Measurements from ENCODE around the gene NPIPB9. TPM values are rescaled to one million over a fixed set of nuclear protein-coding genes. Genes with fewer than 3 reads are reported as not detected.

NPIPB9 gene
- total RNA-seq, 1 donor from 2014 or later: 5.4 TPM

DNA sequence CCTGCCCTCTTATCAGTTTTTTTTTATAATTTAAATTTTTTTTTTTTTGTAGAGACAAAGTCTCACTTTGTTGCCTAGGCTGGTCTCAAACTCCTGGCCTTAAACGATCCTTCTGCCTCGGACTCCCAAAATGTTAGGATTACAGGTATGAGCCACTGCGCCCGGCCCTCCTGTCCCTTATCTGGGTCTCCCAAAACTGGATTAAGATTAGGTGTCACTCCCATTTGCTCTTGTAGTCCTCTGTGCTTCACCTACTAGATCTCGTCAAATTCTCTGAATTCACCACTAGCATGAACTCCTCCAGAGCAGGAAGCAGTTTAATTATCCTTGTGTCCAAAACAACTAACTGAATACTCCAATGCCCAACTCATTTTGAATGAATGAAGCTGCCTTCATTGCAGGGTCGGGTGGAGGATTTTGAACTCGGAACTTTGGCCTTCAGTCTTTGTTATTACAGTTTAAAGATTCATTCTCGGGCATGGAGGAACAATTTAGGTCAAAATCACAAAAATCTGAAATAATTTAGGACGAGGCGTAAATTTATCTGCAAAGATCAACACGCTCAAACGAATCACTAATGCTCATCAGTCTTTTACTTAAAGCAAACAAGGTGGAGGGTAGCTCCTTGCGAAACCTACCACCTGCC lies 70.4 kb downstream of the NPIPB9 start:
- intact Hi-C loops (cut with micrococcal nuclease): loop anchor here (1.0 kb wide), 1 partner anchor 128 kb away; the partner anchor contains the start of gene NFATC2IP

Other genes with a start within 250 kb of the NPIPB9 start
- gene IL27, start 245.0 kb upstream of the NPIPB9 start, total RNA-seq: not detected in 2 replicates
- not detected in 2 replicates for gene NUPR1, start 212.8 kb upstream of the NPIPB9 start, total RNA-seq
- 43.4 and 44.1 TPM in 2 replicates for gene SGF29, start 197.9 kb upstream of the NPIPB9 start, total RNA-seq
- gene SULT1A2, start 154.7 kb upstream of the NPIPB9 start, total RNA-seq: 0.30 and 0.45 TPM in 2 replicates
- gene SULT1A1, start 141.7 kb upstream of the NPIPB9 start, total RNA-seq: 7.4 and 10.0 TPM in 2 replicates
- 0.98 and 1.6 TPM in 2 replicates for gene NPIPB8, start 113.7 kb upstream of the NPIPB9 start, total RNA-seq
- 773 and 800 TPM in 2 replicates for gene EIF3C, start 40.3 kb upstream of the NPIPB9 start, total RNA-seq
- 264 and 277 TPM in 2 replicates for gene ATXN2L, start 71.2 kb downstream of the NPIPB9 start, total RNA-seq
- gene TUFM, start 94.6 kb downstream of the NPIPB9 start, total RNA-seq: 138 and 143 TPM in 2 replicates
- gene SH2B1, start 112.1 kb downstream of the NPIPB9 start, total RNA-seq: 53.8 and 55.1 TPM in 2 replicates
- gene ATP2A1, start 126.7 kb downstream of the NPIPB9 start, total RNA-seq: 1.6 and 2.2 TPM in 2 replicates
- gene RABEP2, start 173.5 kb downstream of the NPIPB9 start, total RNA-seq: 21.5 and 22.4 TPM in 2 replicates
- not detected in 2 replicates for gene CD19, start 180.2 kb downstream of the NPIPB9 start, total RNA-seq
- 127 TPM in 2 replicates for gene NFATC2IP, start 199.2 kb downstream of the NPIPB9 start, total RNA-seq
- gene SPNS1, start 223.0 kb downstream of the NPIPB9 start, total RNA-seq: 23.8 and 26.8 TPM in 2 replicates
- 373 and 384 TPM in 2 replicates for gene LAT, start 233.3 kb downstream of the NPIPB9 start, total RNA-seq

All from T-helper 2 cell treated with Interferon-gamma antibody and Interleukin-4, amounts not matched to agents 100 ng/mL and 5 ng/mL, for 36 hours (primary cell).